Caco-2 (cell line): ENCODE results near the gene PHEX. TPM values are rescaled to one million over a fixed set of nuclear protein-coding genes. Genes with fewer than 3 reads are reported as not detected.

ENCODE experiments used
- BruUV-seq: library from RNA; stranded (reverse); fragments of 400-500 nt; replicated peaks from 2 replicates; lab custom pipeline; 2021; lab: Mats Ljungman, UMichigan
- CTCF ChIA-PET: fragments of 300-600 bp; sonication (Branson Sonifier 250); formaldehyde crosslinking; loops from one replicate; lab custom pipeline; 2022; ENCODE audit warnings: antibody characterized with exemption; lab: Charles Lee
- POLR2A ChIA-PET: fragments of 300-600 bp; sonication (Branson Sonifier 250); formaldehyde crosslinking; loops from one replicate; lab custom pipeline; 2022; ENCODE audit warnings: antibody characterized with exemption; lab: Charles Lee
- DNase-seq, 2 experiments: peaks; one replicate each; pipeline versions ENCODE4 v3.0.0 to v3.0.0-alpha.2; 2020 to 2022
- H3K27me3 ChIP-seq: replicated peaks from 2 replicates; pipeline ENCODE4 v1.6.0; 2011; ENCODE audit warnings: low read length; ENCODE audit not compliant: control insufficient read depth, insufficient read depth
- H3K36me3 ChIP-seq: 2 replicates; pipeline ENCODE4 v1.5.1; 2011; ENCODE audit warnings: low read length; ENCODE audit not compliant: control insufficient read depth, insufficient read depth
- H3K4me1 ChIP-seq: fragments of 250-450 bp; sonication (Bioruptor Pico); 2 replicates; pipeline ENCODE4 v1.5.1; 2020; ENCODE audit warnings: mild to moderate bottlenecking
- H3K4me3 ChIP-seq: 2 replicates; pipeline ENCODE4 v1.5.1; 2011; ENCODE audit warnings: low read depth, mild to moderate bottlenecking, control low read depth, low read length
- H3K9me3 ChIP-seq: fragments of 250-450 bp; sonication (Bioruptor Pico); 2 replicates; pipeline ENCODE4 v1.5.1; 2020; ENCODE audit warnings: mild to moderate bottlenecking, moderate library complexity
- H3K27ac Mint-ChIP-seq: one replicate; pipeline ENCODE4 v1.8.0; 2022; ENCODE audit warnings: mixed read lengths; ENCODE audit not compliant: unreplicated experiment
- H3K27me3 Mint-ChIP-seq: one replicate; pipeline ENCODE4 v1.8.0; 2022; ENCODE audit warnings: mixed read lengths; ENCODE audit not compliant: insufficient read depth, unreplicated experiment
- H3K36me3 Mint-ChIP-seq: one replicate; pipeline ENCODE4 v1.8.0; 2022; ENCODE audit warnings: mild to moderate bottlenecking, mixed read lengths; ENCODE audit not compliant: insufficient read depth, unreplicated experiment
- H3K4me1 Mint-ChIP-seq: one replicate; pipeline ENCODE4 v1.8.0; 2022; ENCODE audit warnings: low read depth, mixed read lengths; ENCODE audit not compliant: unreplicated experiment
- H3K4me3 Mint-ChIP-seq: one replicate; pipeline ENCODE4 v1.8.0; 2022; ENCODE audit warnings: mild to moderate bottlenecking, moderate library complexity, mixed read lengths; ENCODE audit not compliant: unreplicated experiment
- H3K9me3 Mint-ChIP-seq: one replicate; pipeline ENCODE4 v1.8.0; 2022; ENCODE audit warnings: mixed read lengths; ENCODE audit not compliant: unreplicated experiment
- CTCF ChIP-seq, 2 experiments: fragments of 200-600 bp in 1 of 2; IDR thresholded peaks; 1 replicate in 1 of 2; 2 replicates in 1 of 2; pipeline versions ENCODE4 v1.5.1 to v1.8.0; 2011 to 2022; ENCODE audit warnings: antibody characterized with exemption in 1 of 2, control low read depth in 1 of 2, inconsistent platforms in 1 of 2, low read depth in 1 of 2, low read length in 1 of 2, mild to moderate bottlenecking in 1 of 2, moderate library complexity in 1 of 2; ENCODE audit not compliant: insufficient read depth in 1 of 2, severe bottlenecking in 1 of 2, unreplicated experiment in 1 of 2
- intact Hi-C: fragments of 100-400 bp; cut with micrococcal nuclease; formaldehyde crosslinking; loops from one replicate; pipeline ENCODE4 v1.10.0; 2022; ENCODE audit not compliant: unreplicated experiment
- total RNA-seq: library from RNA; stranded (reverse); gene quantifications from 2 replicates; pipeline ENCODE4 v1.2.3, GENCODE V29; 2022

Gene PHEX
- total RNA-seq, 1 experiment from 2014 or later, result 0.75 TPM

DNA sequence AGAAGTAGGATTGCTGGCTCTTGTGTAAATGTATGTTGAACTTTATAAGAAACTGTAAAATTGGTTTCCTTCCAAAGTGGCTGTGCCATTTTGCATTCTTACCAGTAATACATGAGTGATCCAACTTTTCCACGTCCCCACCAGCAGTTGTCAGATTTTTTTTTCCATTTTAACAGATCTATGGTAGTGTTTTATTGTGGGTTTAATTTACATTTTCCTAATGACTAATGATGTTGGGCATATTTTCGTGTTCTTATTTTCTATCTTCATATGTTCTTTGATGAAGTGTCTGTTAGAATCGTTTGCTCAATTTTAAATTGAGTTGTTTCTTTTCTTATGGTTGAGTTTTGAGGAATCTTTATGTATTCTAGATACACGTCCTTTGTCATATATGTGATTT, 56.2 kb downstream of the PHEX start:
- Mint-ChIP-seq H3K4me1 (no peaks in the 10 kb centered on the region), H3K27me3 (no peaks in the 10 kb centered on the region), H3K9me3 (no peaks in the 10 kb centered on the region), H3K36me3 (no peaks in the 10 kb centered on the region), H3K4me3 (no peak overlapping the region), H3K27ac (no peak overlapping the region)
- Histone ChIP-seq H3K9me3 (no peaks in the 10 kb centered on the region), H3K27me3 (no peaks in the 10 kb centered on the region), H3K36me3 (no peaks in the 10 kb centered on the region), H3K4me1 (no peaks in the 10 kb centered on the region), H3K4me3 (no peak overlapping the region)
- intact Hi-C loops, result no loop called here
- POLR2A ChIA-PET, result no interaction called here
- BruUV-seq, result no TSS peak
- no peak for DNase-seq
- CTCF ChIA-PET, result no interaction called here
- TF ChIP-seq CTCF (IDR thresholded peaks at IDR 0.05; ENCODE audit: insufficient read depth in 1 of 2, low read depth in 1 of 2, low read length in 1 of 2, severe bottlenecking in 1 of 2, unreplicated experiment in 1 of 2), result no peak

DNA sequence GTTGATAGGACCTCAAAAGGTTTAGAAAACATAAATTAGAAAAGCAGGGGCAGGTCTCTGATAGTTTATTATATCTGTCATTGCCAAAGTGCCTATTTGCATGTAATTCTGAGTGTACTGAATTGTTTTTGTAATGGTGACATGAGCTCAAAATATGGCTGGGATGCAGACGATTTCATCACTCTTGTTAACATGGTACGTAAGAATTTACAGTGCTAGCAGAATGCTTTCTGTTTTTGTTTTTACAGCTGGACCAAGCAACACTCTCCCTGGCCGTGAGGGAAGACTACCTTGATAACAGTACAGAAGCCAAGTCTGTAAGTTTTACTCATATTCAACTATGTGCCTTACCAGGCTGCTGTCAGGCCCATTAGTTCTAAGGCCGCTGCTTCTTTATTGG, 58.1 kb downstream of the PHEX start:
- BruUV-seq, result no TSS peak
- CTCF ChIA-PET, result no interaction called here
- Mint-ChIP-seq H3K27me3 (no peaks in the 10 kb centered on the region), H3K4me3 (no peak overlapping the region), H3K27ac (no peak overlapping the region), H3K9me3 (no peaks in the 10 kb centered on the region), H3K4me1 (no peaks in the 10 kb centered on the region), H3K36me3 (no peaks in the 10 kb centered on the region)
- no peak for TF ChIP-seq CTCF (IDR thresholded peaks at IDR 0.05; ENCODE audit: insufficient read depth in 1 of 2, low read depth in 1 of 2, low read length in 1 of 2, severe bottlenecking in 1 of 2, unreplicated experiment in 1 of 2)
- H3K4me1 ChIP-seq, result no peaks in the 10 kb centered on the region
- DNase-seq, result no peak
- H3K9me3 ChIP-seq, result no peaks in the 10 kb centered on the region
- no peaks in the 10 kb centered on the region for H3K36me3 ChIP-seq
- intact Hi-C loops, result no loop called here
- POLR2A ChIA-PET, result no interaction called here
- no peak overlapping the region for H3K4me3 ChIP-seq
- no peaks in the 10 kb centered on the region for H3K27me3 ChIP-seq

DNA sequence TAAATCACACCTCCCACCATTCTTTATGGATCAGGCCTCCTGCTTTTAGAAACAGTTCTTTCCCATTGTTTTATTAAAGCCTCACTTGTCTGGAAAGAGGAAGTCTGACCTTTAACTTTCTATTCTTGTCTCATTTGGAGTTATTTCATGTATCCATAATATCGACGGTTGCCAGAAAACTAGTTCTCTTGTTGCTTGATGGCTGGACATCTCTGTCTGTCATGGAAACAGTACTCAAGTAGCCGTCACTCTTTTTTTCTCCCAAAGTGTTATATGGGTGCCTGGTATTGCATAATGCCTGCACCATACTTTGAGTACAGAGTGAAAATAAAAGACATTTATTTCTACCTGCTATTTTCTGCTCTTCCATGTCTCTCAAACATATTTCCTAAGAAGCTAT, 61.4 kb downstream of the PHEX start:
- H3K4me3 Mint-ChIP-seq, result no peak overlapping the region
- no peaks in the 10 kb centered on the region for H3K27me3 Mint-ChIP-seq
- ChIA-PET CTCF (no interaction called here), POLR2A (no interaction called here)
- H3K4me1 Mint-ChIP-seq, result no peaks in the 10 kb centered on the region
- Histone ChIP-seq H3K27me3 (no peaks in the 10 kb centered on the region), H3K36me3 (no peaks in the 10 kb centered on the region), H3K4me1 (no peaks in the 10 kb centered on the region), H3K4me3 (no peak overlapping the region), H3K9me3 (no peaks in the 10 kb centered on the region)
- BruUV-seq, result no TSS peak
- no peak overlapping the region for H3K27ac Mint-ChIP-seq
- intact Hi-C loops, result no loop called here
- no peaks in the 10 kb centered on the region for H3K36me3 Mint-ChIP-seq
- H3K9me3 Mint-ChIP-seq, result no peaks in the 10 kb centered on the region
- TF ChIP-seq CTCF (IDR thresholded peaks at IDR 0.05; ENCODE audit: insufficient read depth in 1 of 2, low read depth in 1 of 2, low read length in 1 of 2, severe bottlenecking in 1 of 2, unreplicated experiment in 1 of 2), result no peak
- no peak for DNase-seq
